Measurements from ENCODE around the gene ALG12. TPM values are rescaled to one million over a fixed set of nuclear protein-coding genes. Genes with fewer than 3 reads are reported as not detected.
A peak's percentile ranks its signal among the peaks of the same experiment; 100 is the strongest.

Gene ALG12
- total and polyA plus RNA-seq, 2 of the 13 experiments (the other 11 are each of a cell fraction or from before 2014, with no cell fraction given): 7.8 to 15.8 TPM

DNA sequence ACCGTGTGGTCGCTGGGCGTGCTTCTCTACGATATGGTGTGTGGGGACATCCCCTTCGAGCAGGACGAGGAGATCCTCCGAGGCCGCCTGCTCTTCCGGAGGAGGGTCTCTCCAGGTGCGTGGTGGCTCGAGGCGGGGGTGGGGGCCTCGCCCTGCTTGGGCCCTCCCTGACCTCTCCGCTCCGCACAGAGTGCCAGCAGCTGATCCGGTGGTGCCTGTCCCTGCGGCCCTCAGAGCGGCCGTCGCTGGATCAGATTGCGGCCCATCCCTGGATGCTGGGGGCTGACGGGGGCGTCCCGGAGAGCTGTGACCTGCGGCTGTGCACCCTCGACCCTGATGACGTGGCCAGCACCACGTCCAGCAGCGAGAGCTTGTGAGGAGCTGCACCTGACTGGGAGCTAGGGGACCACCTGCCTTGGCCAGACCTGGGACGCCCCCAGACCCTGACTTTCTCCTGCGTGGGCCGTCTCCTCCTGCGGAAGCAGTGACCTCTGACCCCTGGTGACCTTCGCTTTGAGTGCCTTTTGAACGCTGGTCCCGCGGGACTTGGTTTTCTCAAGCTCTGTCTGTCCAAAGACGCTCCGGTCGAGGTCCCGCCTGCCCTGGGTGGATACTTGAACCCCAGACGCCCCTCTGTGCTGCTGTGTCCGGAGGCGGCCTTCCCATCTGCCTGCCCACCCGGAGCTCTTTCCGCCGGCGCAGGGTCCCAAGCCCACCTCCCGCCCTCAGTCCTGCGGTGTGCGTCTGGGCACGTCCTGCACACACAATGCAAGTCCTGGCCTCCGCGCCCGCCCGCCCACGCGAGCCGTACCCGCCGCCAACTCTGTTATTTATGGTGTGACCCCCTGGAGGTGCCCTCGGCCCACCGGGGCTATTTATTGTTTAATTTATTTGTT, 44.8 kb upstream of the ALG12 start (continued):
- TF ChIP-seq, protein P1, sequence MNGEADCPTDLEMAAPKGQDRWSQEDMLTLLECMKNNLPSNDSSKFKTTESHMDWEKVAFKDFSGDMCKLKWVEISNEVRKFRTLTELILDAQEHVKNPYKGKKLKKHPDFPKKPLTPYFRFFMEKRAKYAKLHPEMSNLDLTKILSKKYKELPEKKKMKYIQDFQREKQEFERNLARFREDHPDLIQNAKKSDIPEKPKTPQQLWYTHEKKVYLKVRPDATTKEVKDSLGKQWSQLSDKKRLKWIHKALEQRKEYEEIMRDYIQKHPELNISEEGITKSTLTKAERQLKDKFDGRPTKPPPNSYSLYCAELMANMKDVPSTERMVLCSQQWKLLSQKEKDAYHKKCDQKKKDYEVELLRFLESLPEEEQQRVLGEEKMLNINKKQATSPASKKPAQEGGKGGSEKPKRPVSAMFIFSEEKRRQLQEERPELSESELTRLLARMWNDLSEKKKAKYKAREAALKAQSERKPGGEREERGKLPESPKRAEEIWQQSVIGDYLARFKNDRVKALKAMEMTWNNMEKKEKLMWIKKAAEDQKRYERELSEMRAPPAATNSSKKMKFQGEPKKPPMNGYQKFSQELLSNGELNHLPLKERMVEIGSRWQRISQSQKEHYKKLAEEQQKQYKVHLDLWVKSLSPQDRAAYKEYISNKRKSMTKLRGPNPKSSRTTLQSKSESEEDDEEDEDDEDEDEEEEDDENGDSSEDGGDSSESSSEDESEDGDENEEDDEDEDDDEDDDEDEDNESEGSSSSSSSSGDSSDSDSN (CRISPR knock-in tag; IDR thresholded peaks at IDR 0.05): peak; percentile 29; the same call in 1 of the 2 replicates
- TF ChIP-seq MXD1 (CRISPR knock-in tag; IDR thresholded peaks at IDR 0.05): peak; percentile 72; the same call in 1 of the 2 replicates
- TF ChIP-seq PHF21A (CRISPR knock-in tag; IDR thresholded peaks at IDR 0.05): 0 out of 2 replicates have a peak, but pooled peaks have one; percentile 41
- TF ChIP-seq, protein P2, sequence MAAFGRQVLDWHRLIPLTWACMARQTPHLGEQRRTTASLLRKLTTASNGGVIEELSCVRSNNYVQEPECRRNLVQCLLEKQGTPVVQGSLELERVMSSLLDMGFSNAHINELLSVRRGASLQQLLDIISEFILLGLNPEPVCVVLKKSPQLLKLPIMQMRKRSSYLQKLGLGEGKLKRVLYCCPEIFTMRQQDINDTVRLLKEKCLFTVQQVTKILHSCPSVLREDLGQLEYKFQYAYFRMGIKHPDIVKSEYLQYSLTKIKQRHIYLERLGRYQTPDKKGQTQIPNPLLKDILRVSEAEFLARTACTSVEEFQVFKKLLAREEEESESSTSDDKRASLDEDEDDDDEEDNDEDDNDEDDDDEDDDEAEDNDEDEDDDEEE (CRISPR knock-in tag; IDR thresholded peaks at IDR 0.05): no peak
- no peak for TF ChIP-seq ASH2L (IDR thresholded peaks at IDR 0.05; ENCODE audit: insufficient read length, low read depth, low read length)
- no peak for TF ChIP-seq CBX5 (CRISPR knock-in tag; IDR thresholded peaks at IDR 0.05; ENCODE audit: borderline replicate concordance)
- peak; percentile 1 for TF ChIP-seq YY1 (IDR thresholded peaks at IDR 0.05; ENCODE audit: insufficient read depth, insufficient replicate concordance, low read depth, low read length)
- no peak for TF ChIP-seq SMAD3 (CRISPR knock-in tag; IDR thresholded peaks at IDR 0.05)
- TF ChIP-seq, protein P3, sequence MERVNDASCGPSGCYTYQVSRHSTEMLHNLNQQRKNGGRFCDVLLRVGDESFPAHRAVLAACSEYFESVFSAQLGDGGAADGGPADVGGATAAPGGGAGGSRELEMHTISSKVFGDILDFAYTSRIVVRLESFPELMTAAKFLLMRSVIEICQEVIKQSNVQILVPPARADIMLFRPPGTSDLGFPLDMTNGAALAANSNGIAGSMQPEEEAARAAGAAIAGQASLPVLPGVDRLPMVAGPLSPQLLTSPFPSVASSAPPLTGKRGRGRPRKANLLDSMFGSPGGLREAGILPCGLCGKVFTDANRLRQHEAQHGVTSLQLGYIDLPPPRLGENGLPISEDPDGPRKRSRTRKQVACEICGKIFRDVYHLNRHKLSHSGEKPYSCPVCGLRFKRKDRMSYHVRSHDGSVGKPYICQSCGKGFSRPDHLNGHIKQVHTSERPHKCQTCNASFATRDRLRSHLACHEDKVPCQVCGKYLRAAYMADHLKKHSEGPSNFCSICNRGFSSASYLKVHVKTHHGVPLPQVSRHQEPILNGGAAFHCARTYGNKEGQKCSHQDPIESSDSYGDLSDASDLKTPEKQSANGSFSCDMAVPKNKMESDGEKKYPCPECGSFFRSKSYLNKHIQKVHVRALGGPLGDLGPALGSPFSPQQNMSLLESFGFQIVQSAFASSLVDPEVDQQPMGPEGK (CRISPR knock-in tag; IDR thresholded peaks at IDR 0.05): no peak; the same call in 1 of the 2 replicates
- no peak for TF ChIP-seq JUNB (CRISPR knock-in tag; IDR thresholded peaks at IDR 0.05; ENCODE audit: borderline replicate concordance)
- TF ChIP-seq ZNF496 (CRISPR knock-in tag; IDR thresholded peaks at IDR 0.05; ENCODE audit: insufficient replicate concordance): no peak
- TF ChIP-seq, protein P4, sequence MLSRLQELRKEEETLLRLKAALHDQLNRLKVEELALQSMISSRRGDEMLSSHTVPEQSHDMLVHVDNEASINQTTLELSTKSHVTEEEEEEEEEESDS (CRISPR knock-in tag; IDR thresholded peaks at IDR 0.05; ENCODE audit: borderline replicate concordance): no peak
- 0 out of 2 replicates have a peak, but pooled peaks have one; percentile 15 for TF ChIP-seq ZNF362 (CRISPR knock-in tag; IDR thresholded peaks at IDR 0.05; ENCODE audit: borderline replicate concordance)
- 0 out of 2 replicates have a peak, but pooled peaks have one; percentile 25 for TF ChIP-seq SSRP1 (CRISPR knock-in tag; IDR thresholded peaks at IDR 0.05)
- no peak; the same call in 1 of the 2 replicates for TF ChIP-seq PHF8 (CRISPR knock-in tag; IDR thresholded peaks at IDR 0.05)
- 0 out of 2 replicates have a peak, but pooled peaks have one; percentile 16 for TF ChIP-seq ZNF263 (CRISPR knock-in tag; IDR thresholded peaks at IDR 0.05)
- no peak for TF ChIP-seq KLF16 (CRISPR knock-in tag; IDR thresholded peaks at IDR 0.05)
- no peak for TF ChIP-seq CEBPG (CRISPR knock-in tag; IDR thresholded peaks at IDR 0.05)
- no peak for TF ChIP-seq SMARCE1 (IDR thresholded peaks at IDR 0.05; ENCODE audit: borderline replicate concordance)
- no peak for TF ChIP-seq ZNF383 (CRISPR knock-in tag; IDR thresholded peaks at IDR 0.05; ENCODE audit: borderline replicate concordance)
